GM11168 (cell line): ENCODE measurements around the gene HNMT.

Experiments
- in situ Hi-C: fragments of 300-500 bp; cut with MboI; formaldehyde crosslinking; loops from one replicate; pipeline ENCODE4 v1.12.0; 2022; ENCODE audit warnings: low sequenced_read_pairs; ENCODE audit not compliant: unreplicated experiment

HNMT gene

GRCh38 chr2:137964066-137964858 is at the start of gene HNMT:
HNMT (plus strand) TSS chr2:137964473; CDS start chr2:137964492, 19 bp downstream.
- in situ Hi-C loops = no loop called here

- in situ Hi-C loops = loop anchor here (25.0 kb wide), 1 partner anchor 1091 kb away; no protein-coding TSS in a partner anchor
Observed at GRCh38 chr2:137921105-137921880, 43.0 kb upstream of the HNMT start.

GRCh38 chr2:137922171-137922570 is 42.1 kb upstream of the HNMT start:
- in situ Hi-C loops = loop anchor here (25.0 kb wide), 1 partner anchor 1090 kb away; no protein-coding TSS in a partner anchor

DNA sequence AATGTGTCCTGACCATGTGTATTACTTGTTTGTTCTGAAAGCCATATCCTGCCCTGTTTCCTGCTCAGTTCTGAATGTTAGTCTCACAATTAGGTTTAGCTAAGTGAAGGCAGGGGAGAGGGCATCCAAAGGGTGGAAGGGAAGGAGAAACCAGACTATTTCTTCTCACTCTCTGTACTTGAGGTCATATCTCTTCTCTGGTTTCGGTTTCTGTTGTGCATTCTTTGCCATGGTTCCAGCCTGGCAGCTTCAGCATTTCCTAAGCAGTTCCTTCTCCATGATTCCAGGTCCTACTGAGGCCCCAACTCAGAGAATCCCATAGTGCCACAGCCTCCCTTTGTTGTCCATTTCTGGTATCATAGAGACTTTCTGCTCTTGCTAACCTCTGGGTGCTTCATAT is 40.3 kb upstream of the HNMT start:
- in situ Hi-C loops = loop anchor here (25.0 kb wide), 1 partner anchor 1088 kb away; no protein-coding TSS in a partner anchor

GRCh38 chr2:137925599-137925998 is 38.7 kb upstream of the HNMT start:
- in situ Hi-C loops = no loop called here

- in situ Hi-C loops = no loop called here
Observed at GRCh38 chr2:137927846-137928245, 36.4 kb upstream of the HNMT start.

DNA sequence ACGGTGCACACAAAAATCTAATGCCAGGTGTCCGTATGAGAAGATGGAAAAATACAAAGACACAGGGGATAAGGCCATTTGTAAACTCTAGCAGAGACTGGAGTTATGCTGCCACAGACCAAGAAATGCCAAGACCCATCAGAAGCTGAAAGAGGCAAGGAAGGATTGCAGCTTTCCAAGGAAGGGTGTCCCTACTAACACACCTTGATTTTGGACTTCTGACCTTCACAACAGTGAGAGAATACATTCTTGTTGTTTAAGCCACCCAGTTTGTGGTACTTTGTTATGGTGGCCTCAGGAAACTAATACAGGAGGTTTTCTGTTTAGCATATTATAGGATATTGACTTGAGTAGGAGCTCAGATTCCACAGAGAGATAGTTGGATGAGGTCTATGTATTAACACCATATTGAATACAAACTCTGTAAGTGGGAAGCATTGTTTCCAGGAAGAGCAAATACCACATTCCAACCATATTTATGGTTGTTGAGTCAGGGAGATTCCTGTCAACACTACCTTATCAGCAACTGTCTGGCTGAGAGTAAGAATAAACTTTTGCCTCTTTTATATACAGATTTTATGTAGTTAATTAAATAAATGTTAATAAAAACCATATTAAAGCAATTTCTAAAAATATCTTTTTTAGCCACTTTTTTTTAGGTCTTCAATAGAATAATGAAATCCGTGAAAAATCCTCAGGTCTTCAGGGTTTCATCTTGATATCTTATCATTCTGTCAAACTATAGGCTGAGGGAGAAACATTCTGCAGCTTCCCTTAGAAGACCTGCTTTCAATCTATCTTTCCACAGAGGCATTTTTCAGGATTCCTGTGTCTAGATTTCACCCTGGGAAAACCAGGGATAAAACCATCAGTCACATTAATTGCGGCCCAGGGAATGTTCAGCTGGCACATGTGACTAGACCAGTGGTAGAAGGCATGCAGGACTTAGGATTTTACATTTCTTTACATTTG is 35.4 kb upstream of the HNMT start:
- in situ Hi-C loops = no loop called here

DNA sequence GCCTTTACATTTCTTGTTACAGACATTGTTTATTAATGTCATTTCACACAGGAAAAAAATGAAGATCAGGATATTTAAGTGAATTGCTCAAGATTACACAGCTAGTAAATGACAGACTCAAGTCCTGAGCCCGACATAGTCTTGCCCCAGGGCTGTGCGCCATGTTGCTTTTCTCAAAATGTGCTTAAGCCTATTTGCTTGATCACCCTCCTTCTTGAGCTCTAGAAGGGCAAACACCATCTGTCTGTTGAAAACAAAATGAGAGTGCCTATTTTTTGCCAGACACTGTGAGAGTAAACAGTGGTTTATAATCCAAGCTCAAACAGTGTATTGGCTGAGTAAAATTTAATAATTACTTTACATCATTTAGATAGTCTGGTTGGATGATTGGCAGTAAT is 34.8 kb upstream of the HNMT start:
- in situ Hi-C loops = no loop called here

DNA sequence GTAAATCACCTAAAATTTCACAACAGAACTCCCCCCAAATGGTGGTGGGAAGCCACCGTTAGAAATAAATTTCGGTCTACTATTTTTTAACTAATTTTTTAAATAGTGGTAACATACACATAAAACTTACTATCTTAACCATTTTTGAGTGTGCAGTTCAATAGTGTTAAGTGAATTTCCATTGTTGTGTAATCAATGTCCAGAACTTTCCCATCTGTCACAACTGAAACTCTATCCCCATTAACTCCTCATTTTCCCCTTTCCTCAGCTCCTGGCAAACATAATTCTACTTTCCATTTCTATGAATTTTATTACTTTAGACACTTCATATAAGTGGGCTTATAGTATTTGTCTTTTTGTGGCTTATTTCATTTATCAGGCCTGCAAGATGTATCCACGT is 34.1 kb upstream of the HNMT start:
- in situ Hi-C loops = no loop called here

DNA sequence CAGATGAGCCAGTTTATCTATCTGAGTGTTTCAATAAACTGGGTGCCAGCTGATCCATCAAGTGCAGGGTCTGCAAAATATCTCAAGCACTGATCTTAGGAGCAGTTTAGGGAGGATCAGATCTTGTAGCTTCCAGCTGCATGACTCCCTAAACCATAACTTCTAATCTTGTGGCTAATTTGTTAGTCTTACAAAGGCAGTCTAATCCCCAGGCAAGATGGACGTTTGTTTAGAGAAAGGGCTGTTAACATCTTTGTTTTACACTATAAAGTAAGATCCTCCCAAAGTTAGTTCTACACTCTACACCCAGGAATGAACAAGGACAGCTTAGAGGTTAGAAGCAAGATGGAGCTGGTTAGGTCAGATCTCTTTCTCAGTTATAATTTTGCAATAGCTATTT is 28.7 kb upstream of the HNMT start:
- in situ Hi-C loops = no loop called here

GRCh38 chr2:137937246-137937645 is 27.0 kb upstream of the HNMT start:
- in situ Hi-C loops = no loop called here

DNA sequence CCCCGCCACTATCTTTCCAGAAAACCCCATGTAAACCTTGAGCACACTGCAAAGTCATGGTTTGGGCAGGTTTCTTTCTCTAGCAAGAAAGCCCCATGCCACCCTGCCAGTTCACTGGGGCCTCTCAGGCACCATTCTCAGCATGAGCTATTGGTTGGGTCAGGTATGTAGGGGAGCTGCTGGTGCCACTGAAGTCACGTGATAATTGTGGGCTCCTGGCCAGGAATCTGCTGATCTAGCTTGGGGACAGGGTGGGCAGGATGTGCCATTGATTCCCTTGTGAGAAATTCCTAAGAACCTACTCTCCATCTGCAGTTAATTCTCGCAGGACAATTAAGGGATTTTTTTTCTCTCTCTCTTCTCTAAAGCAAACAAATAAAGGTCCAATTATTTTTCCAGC is 26.5 kb upstream of the HNMT start:
- in situ Hi-C loops = no loop called here

DNA sequence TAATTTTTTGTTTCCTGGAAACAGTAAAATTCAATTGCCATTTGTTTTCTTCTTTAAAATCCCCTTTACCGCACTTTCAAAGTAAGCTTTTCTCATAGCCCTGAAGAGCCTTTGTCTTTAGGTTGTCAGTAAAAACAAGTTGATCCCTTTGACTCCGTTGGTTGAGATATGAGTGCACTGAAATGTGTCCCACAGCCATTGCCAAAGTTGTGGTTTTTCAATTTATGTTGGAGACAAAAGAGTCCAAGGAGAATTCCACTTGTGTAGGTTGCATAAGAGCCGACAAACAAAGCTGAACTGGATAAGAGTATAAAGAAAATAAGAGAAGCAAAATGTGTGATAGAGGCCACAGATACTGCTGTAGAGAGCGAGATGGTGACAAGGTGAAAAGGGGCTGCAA is 26.1 kb upstream of the HNMT start:
- in situ Hi-C loops = no loop called here

DNA sequence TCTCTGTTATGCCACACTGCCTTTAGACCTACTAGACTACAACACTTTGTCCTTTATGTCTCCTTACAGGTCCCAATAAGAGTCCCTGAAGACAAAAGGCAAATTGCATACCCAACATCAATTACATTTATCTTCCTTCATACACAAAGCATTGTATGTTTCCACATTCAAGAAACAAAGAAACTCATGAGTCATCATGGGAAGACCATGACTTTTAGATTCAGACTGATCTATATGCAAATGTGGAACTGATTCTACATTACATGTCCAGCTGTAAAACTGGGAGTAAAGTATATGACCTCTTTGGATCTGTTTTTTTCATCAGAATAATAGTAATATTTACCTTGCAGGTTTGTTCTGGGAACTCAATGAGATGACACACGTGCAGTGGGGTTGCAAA is 25.2 kb upstream of the HNMT start:
- in situ Hi-C loops = no loop called here

- in situ Hi-C loops = loop anchor here (10.0 kb wide), 1 partner anchor 855 kb away; no protein-coding TSS in a partner anchor
Observed at GRCh38 chr2:137940154-137940553, 24.1 kb upstream of the HNMT start.

DNA sequence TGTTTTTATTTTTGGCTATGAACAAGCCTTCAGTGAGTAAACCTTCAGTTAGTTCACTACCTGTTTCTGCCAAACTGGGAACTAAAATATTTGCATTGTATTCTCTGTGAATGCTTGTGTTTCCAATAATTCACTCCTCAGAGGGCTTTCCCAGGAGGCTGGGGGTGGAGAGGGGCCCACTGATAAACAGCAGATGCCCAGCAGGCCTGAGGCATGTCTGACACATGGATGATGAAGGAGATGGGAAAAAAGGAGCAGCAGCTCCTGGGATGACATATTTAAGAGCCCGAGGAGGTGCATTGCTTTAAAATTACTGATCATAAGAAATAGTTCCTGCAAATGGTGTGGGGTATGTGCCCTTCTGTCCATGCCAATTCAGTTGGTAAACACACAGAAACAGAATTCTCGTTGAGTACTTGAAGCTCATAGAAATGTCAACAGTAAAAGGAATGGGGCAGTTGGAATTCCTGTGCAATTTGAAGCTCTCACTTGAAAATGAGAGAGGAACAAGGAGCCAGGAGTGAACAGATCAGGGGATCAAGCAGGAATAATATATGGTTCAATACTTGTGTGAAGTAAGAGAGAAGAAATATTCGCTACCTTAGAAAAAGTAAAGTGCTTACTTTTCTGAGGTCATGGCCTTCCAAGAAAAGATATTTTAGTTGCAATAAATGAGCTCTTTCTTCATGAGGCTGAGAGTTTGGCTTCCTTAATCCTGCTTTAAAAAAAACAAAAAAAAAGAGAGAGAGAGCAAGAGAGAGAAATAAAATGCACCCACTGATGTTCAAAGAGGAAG is 22.0 kb upstream of the HNMT start:
- in situ Hi-C loops = loop anchor here (10.0 kb wide), 1 partner anchor 853 kb away; no protein-coding TSS in a partner anchor

DNA sequence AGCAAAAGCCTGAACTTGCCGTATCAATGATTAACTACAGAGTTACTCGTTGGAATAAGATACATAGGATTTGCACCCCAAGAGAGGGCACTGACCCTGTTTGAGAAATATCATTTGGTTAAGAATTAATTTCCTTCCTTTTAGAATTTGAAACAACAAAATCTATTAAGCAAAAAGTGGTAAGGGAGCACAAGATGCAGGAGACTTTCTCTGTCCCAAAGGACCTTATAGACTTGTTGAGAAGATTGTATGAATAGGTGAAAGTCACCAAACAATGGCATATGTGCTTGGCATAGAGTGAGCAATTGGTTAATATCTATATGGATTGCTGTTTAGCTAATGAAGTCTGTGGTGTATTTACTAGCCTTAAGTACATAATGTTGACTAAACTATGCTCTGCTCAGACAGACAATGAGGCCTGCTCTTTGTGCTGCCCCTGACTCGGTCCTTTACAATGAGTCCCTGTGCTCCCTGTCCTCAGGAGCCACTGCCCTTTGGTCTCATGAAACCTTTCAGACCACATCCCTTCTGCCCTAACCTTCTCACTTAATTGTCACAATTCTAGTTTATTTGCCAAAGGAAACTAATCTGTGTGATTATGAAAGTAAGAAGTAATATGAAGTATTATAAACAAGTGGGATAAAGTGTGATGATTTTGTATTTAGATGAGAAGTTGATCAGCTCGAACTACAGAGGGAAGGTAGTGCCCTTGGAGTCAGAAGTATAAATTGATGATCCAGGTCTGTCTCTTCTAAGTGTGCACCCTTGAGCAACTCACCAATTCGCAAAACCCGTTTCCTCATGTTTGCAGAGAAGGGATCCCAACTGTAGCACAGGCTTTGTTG is 21.2 kb upstream of the HNMT start:
- in situ Hi-C loops = loop anchor here (10.0 kb wide), 1 partner anchor 852 kb away; no protein-coding TSS in a partner anchor

GRCh38 chr2:137943678-137944347 is 20.5 kb upstream of the HNMT start:
- in situ Hi-C loops = loop anchor here (10.0 kb wide), 1 partner anchor 851 kb away; no protein-coding TSS in a partner anchor
